IMR-90 (cell line): ENCODE measurements around the gene UBL5. TPM values are rescaled to one million over a fixed set of nuclear protein-coding genes. Genes with fewer than 3 reads are reported as not detected.

Experiments
- ATAC-seq: fragments of 200-7000 bp; cut with Tn5 transposase; 2 replicates; pipeline ENCODE4 v1.9.1; 2020; ENCODE audit warnings: low read depth, mild to moderate bottlenecking, moderate library complexity
- BruUV-seq: library from RNA; stranded (reverse); fragments of 400-500 nt; replicated peaks from 2 replicates; lab custom pipeline; 2021; lab: Mats Ljungman, UMichigan
- CTCF ChIA-PET: fragments of 300-600 bp; formaldehyde crosslinking; extraction: SDS; loops from one replicate; lab custom pipeline; 2021; ENCODE audit warnings: antibody characterized with exemption; lab: Yijun Ruan, JAX
- POLR2A ChIA-PET: fragments of 300-600 bp; sonication (Branson Sonifier 250); formaldehyde crosslinking; loops from one replicate; lab custom pipeline; 2022; ENCODE audit warnings: antibody characterized with exemption; ENCODE audit not compliant: unreplicated experiment; lab: Charles Lee
- DNase-seq: peaks from one replicate; pipeline ENCODE4 v3.0.0; 2013
- H2AFZ ChIP-seq: replicated peaks from 2 replicates; pipeline ENCODE3; 2013; ENCODE audit warnings: low read length, mild to moderate bottlenecking; ENCODE audit not compliant: poor library complexity
- H2AK5ac ChIP-seq: 2 replicates; pipeline ENCODE4 v1.6.1; 2013; ENCODE audit warnings: low read depth, low read length, inconsistent platforms
- H2AK9ac ChIP-seq: replicated peaks from 2 replicates; pipeline ENCODE3; 2013; ENCODE audit warnings: mild to moderate bottlenecking, low read depth, low read length, moderate library complexity; ENCODE audit not compliant: poor library complexity
- H2BK120ac ChIP-seq: 2 replicates; pipeline ENCODE4 v1.6.1; 2013; ENCODE audit warnings: low read depth, low read length, inconsistent platforms
- H2BK15ac ChIP-seq: 3 replicates; pipeline ENCODE4 v1.6.1; 2013; ENCODE audit warnings: low read depth, low read length, inconsistent platforms
- H2BK20ac ChIP-seq: 2 replicates; pipeline ENCODE4 v1.6.1; 2013; ENCODE audit warnings: low read depth, mild to moderate bottlenecking, inconsistent platforms, low read length, moderate library complexity
- H2BK5ac ChIP-seq: 2 replicates; pipeline ENCODE4 v1.6.1; 2013; ENCODE audit warnings: mild to moderate bottlenecking, low read depth, low read length, inconsistent platforms; ENCODE audit not compliant: poor library complexity, severe bottlenecking
- H3K14ac ChIP-seq: replicated peaks from 2 replicates; pipeline ENCODE4 v1.6.1; 2013; ENCODE audit warnings: low read depth, low read length, inconsistent platforms
- H3K18ac ChIP-seq: 2 replicates; pipeline ENCODE4 v1.6.1; 2013; ENCODE audit warnings: low read depth, low read length, control low read depth
- H3K23ac ChIP-seq: 2 replicates; pipeline ENCODE4 v1.6.1; 2013; ENCODE audit warnings: low read depth, low read length, inconsistent platforms
- H3K27ac ChIP-seq: 2 replicates; pipeline ENCODE4 v1.5.1; 2013; ENCODE audit warnings: mild to moderate bottlenecking, control low read depth, low read length; ENCODE audit not compliant: insufficient read depth
- H3K27me3 ChIP-seq: 2 replicates; pipeline ENCODE4 v1.6.1; 2013; ENCODE audit warnings: low read length; ENCODE audit not compliant: control insufficient read depth, insufficient read depth
- H3K36me3 ChIP-seq: 2 replicates; pipeline ENCODE4 v1.6.1; 2013; ENCODE audit warnings: low read length, mixed read lengths; ENCODE audit not compliant: control insufficient read depth, insufficient read depth
- H3K4ac ChIP-seq: 2 replicates; pipeline ENCODE4 v1.6.1; 2013; ENCODE audit warnings: low read depth, low read length, inconsistent platforms
- H3K4me1 ChIP-seq: 2 replicates; pipeline ENCODE4 v1.6.1; 2013; ENCODE audit warnings: low read length, mixed read lengths; ENCODE audit not compliant: control insufficient read depth, insufficient read depth
- H3K4me2 ChIP-seq: 2 replicates; pipeline ENCODE4 v1.6.1; 2013; ENCODE audit warnings: low read depth, mild to moderate bottlenecking, control low read depth, low read length, moderate library complexity
- H3K4me3 ChIP-seq: 2 replicates; pipeline ENCODE4 v1.5.1; 2013; ENCODE audit warnings: low read depth, mild to moderate bottlenecking, control low read depth, low read length, moderate library complexity; ENCODE audit not compliant: insufficient read depth
- H3K56ac ChIP-seq: 2 replicates; pipeline ENCODE4 v1.6.1; 2013; ENCODE audit warnings: low read length, inconsistent platforms; ENCODE audit not compliant: insufficient read depth; ENCODE audit errors: extremely low read depth
- H3K79me1 ChIP-seq, 2 experiments: 2 replicates each; pipeline ENCODE4 v1.6.1; 2013; ENCODE audit warnings: low read length in 2 of 2, inconsistent platforms in 1 of 2, low read depth in 1 of 2
- H3K9ac ChIP-seq: 2 replicates; pipeline ENCODE4 v1.6.1; 2013; ENCODE audit warnings: low read depth, low read length, control low read depth
- H3K9me1 ChIP-seq: 2 replicates; pipeline ENCODE4 v1.6.1; 2013; ENCODE audit warnings: low read length, inconsistent platforms; ENCODE audit not compliant: insufficient read depth
- H3K9me3 ChIP-seq: 2 replicates; pipeline ENCODE4 v1.6.1; 2013; ENCODE audit warnings: low read length; ENCODE audit not compliant: control insufficient read depth, insufficient read depth
- H4K20me1 ChIP-seq: 2 replicates; pipeline ENCODE4 v1.6.1; 2013; ENCODE audit warnings: low read length, inconsistent platforms; ENCODE audit not compliant: insufficient read depth
- H4K5ac ChIP-seq: 2 replicates; pipeline ENCODE4 v1.6.1; 2013; ENCODE audit warnings: mild to moderate bottlenecking, low read depth, low read length, control low read depth
- H4K8ac ChIP-seq, 2 experiments: 2 replicates each; pipeline ENCODE4 v1.6.1; 2013; ENCODE audit warnings: low read depth in 2 of 2, low read length in 2 of 2, control low read depth in 1 of 2, inconsistent platforms in 1 of 2
- H4K91ac ChIP-seq: 2 replicates; pipeline ENCODE4 v1.6.1; 2013; ENCODE audit warnings: low read depth, low read length, inconsistent platforms; ENCODE audit not compliant: insufficient read depth
- BHLHE40 ChIP-seq: fragments of 150-350 bp; IDR thresholded peaks from 2 replicates; pipeline ENCODE4 v1.6.1; 2016; ENCODE audit warnings: mild to moderate bottlenecking, low read depth, low read length
- CEBPB ChIP-seq: IDR thresholded peaks from 2 replicates; pipeline ENCODE4 v1.6.1; 2012; ENCODE audit warnings: low read depth, low read length, improper control_type of control experiment
- CHD1 ChIP-seq: IDR thresholded peaks from 2 replicates; pipeline ENCODE4 v1.6.1; 2012; ENCODE audit warnings: low read depth, low read length, improper control_type of control experiment
- CTCF ChIP-seq: conservative IDR thresholded peaks from 2 replicates; pipeline ENCODE4 v1.5.1; 2012; ENCODE audit warnings: mild to moderate bottlenecking, low read depth, low read length, improper control_type of control experiment
- ELK1 ChIP-seq: fragments of 150-350 bp; IDR thresholded peaks from 2 replicates; pipeline ENCODE4 v1.6.1; 2016; ENCODE audit warnings: low read depth, mild to moderate bottlenecking, low read length, moderate library complexity, borderline replicate concordance
- FOS ChIP-seq: fragments of 150-350 bp; IDR thresholded peaks from 2 replicates; pipeline ENCODE4 v1.6.1; 2016; ENCODE audit warnings: low read depth, low read length
- MAFK ChIP-seq: IDR thresholded peaks from 2 replicates; pipeline ENCODE4 v1.6.1; 2012; ENCODE audit warnings: low read depth, low read length, improper control_type of control experiment
- MAZ ChIP-seq: IDR thresholded peaks from 2 replicates; pipeline ENCODE4 v1.6.1; 2012; ENCODE audit warnings: low read depth, mild to moderate bottlenecking, low read length, improper control_type of control experiment, moderate library complexity, borderline replicate concordance
- MXI1 ChIP-seq: IDR thresholded peaks from 2 replicates; pipeline ENCODE4 v1.6.1; 2012; ENCODE audit warnings: low read depth, mild to moderate bottlenecking, low read length, moderate library complexity, borderline replicate concordance
- NFE2L2 ChIP-seq: fragments of 150-350 bp; IDR thresholded peaks from 2 replicates; pipeline ENCODE4 v1.6.1; 2016; ENCODE audit warnings: low read depth, mild to moderate bottlenecking, low read length
- POLR2A ChIP-seq: IDR thresholded peaks from 2 replicates; pipeline ENCODE4 v1.6.1; 2012; ENCODE audit warnings: mild to moderate bottlenecking, low read depth, low read length
- RAD21 ChIP-seq: IDR thresholded peaks from 2 replicates; pipeline ENCODE4 v1.6.1; 2012; ENCODE audit warnings: low read length, improper control_type of control experiment
- RCOR1 ChIP-seq: IDR thresholded peaks from 2 replicates; pipeline ENCODE4 v1.6.1; 2012; ENCODE audit warnings: mild to moderate bottlenecking, low read length, improper control_type of control experiment; ENCODE audit not compliant: insufficient replicate concordance
- RFX5 ChIP-seq: IDR thresholded peaks from 2 replicates; pipeline ENCODE4 v1.8.0; 2012; ENCODE audit warnings: low read depth, mild to moderate bottlenecking, low read length, moderate library complexity
- SMC3 ChIP-seq: fragments of 150-350 bp; IDR thresholded peaks from 2 replicates; pipeline ENCODE4 v1.6.1; 2016; ENCODE audit warnings: low read depth, mild to moderate bottlenecking, antibody characterized with exemption, low read length, moderate library complexity
- USF2 ChIP-seq: fragments of 150-350 bp; IDR thresholded peaks from 2 replicates; pipeline ENCODE4 v1.6.1; 2017; ENCODE audit warnings: mild to moderate bottlenecking, antibody characterized with exemption, low read length, low read depth
- WGBS, 2 experiments: methylation state at CpG; one replicate each; pipeline versions ENCODE4 v1.1.5 to v1.1.7; 2013; ENCODE audit warnings: missing lambda C conversion rate in 2 of 2; ENCODE audit not compliant: insufficient read length in 1 of 2; ENCODE audit errors: extremely low coverage in 2 of 2; 5-methylcytosine and 5-hydroxymethylcytosine counted together
- dilution Hi-C: fragments of 300-500 bp; cut with HindIII; formaldehyde crosslinking; loops from one replicate; pipeline ENCODE4 v1.14.3; 2018; ENCODE audit warnings: low sequenced_read_pairs; ENCODE audit not compliant: unreplicated experiment
- in situ Hi-C: fragments of 300-500 bp; cut with MboI; formaldehyde crosslinking; loops from 3 replicates; pipeline ENCODE4 v1.14.3; 2019; ENCODE audit warnings: low sequenced_read_pairs, inconsistent platforms, mixed read lengths
- intact Hi-C: fragments of 100-400 bp; cut with micrococcal nuclease; formaldehyde crosslinking; loops from 2 replicates; pipeline ENCODE4 v1.10.0; 2022
- polyA plus RNA-seq, 3 experiments: library from polyadenylated mRNA; depleted of rRNA; stranded (reverse); fragments of >200 nt; gene quantifications; 2 replicates each; pipeline ENCODE4 v1.2.3, GENCODE V29; 2012; ENCODE audit warnings: low replicate concordance in 1 of 3
- total RNA-seq: library from RNA; depleted of rRNA; stranded (reverse); fragments of >200 nt; gene quantifications from 2 replicates; pipeline ENCODE4 v1.2.3, GENCODE V29; 2012

Gene UBL5
- total and polyA plus RNA-seq, 2 of the 4 experiments (the other 2 are of a cell fraction) = 434 to 1,091 TPM

GRCh38 chr19:9801976-9802375 lies 25.7 kb upstream of the UBL5 start:
- Histone ChIP-seq H3K9me3 (no peaks in the 10 kb centered on the region), H3K4me2 (no peak overlapping the region), H2BK15ac (no peak overlapping the region), H2BK5ac (no peak overlapping the region), H4K8ac (no peak overlapping the region), H2BK20ac (no peak overlapping the region), H3K79me1 (no peaks in the 10 kb centered on the region), H3K36me3 (peaks cover 16% of the 10 kb centered on the region), H3K4me1 (no peaks in the 10 kb centered on the region), H3K18ac (no peak overlapping the region), H3K9ac (no peak overlapping the region), H3K14ac (no peak overlapping the region), H4K20me1 (no peaks in the 10 kb centered on the region), H2AK5ac (no peak overlapping the region), H3K23ac (no peak overlapping the region), H2AK9ac (peak overlapping the region; percentile 37), H4K91ac (no peak overlapping the region), H3K4me3 (no peak overlapping the region), H3K27me3 (no peaks in the 10 kb centered on the region), H2BK120ac (no peak overlapping the region), H3K4ac (no peak overlapping the region), H3K27ac (no peak overlapping the region), H2AFZ (no peak overlapping the region), H3K56ac (no peak overlapping the region), H4K5ac (no peak overlapping the region), H3K9me1 (no peaks in the 10 kb centered on the region)
- BruUV-seq = no TSS peak
- ChIA-PET CTCF (no interaction called here), POLR2A (no interaction called here)
- intact Hi-C loops (no loop called here), dilution Hi-C loops (no loop called here), in situ Hi-C loops (no loop called here)
- TF ChIP-seq USF2 (no peak), ELK1 (no peak), MXI1 (no peak), CHD1 (no peak), FOS (no peak), BHLHE40 (no peak), RAD21 (no peak), RCOR1 (no peak), SMC3 (no peak), CEBPB (no peak), RFX5 (no peak), MAZ (no peak), CTCF (no peak), NFE2L2 (no peak), MAFK (no peak), POLR2A (no peak)
- WGBS, 2 experiments = 88% methylated on average over 9 of the region's 10 CpGs; no CpG with 5 or more reads in 1 of the 2 experiments
- ATAC-seq = no peak
- no peak for DNase-seq
